CD4-positive, alpha-beta T cell treated with Interleukin-10 for 1 hour (primary cell): Measurements from ENCODE around the gene ARID4B.
"Not testable (repeated sequence)": the region's sequence is repeated elsewhere in the genome, so short reads cannot be mapped to it uniquely, and the experiment has no call there.

Experiments
- DNase-seq: peaks from one replicate; pipeline ENCODE4 v3.0.0-alpha.2; 2020

Gene ARID4B

DNA sequence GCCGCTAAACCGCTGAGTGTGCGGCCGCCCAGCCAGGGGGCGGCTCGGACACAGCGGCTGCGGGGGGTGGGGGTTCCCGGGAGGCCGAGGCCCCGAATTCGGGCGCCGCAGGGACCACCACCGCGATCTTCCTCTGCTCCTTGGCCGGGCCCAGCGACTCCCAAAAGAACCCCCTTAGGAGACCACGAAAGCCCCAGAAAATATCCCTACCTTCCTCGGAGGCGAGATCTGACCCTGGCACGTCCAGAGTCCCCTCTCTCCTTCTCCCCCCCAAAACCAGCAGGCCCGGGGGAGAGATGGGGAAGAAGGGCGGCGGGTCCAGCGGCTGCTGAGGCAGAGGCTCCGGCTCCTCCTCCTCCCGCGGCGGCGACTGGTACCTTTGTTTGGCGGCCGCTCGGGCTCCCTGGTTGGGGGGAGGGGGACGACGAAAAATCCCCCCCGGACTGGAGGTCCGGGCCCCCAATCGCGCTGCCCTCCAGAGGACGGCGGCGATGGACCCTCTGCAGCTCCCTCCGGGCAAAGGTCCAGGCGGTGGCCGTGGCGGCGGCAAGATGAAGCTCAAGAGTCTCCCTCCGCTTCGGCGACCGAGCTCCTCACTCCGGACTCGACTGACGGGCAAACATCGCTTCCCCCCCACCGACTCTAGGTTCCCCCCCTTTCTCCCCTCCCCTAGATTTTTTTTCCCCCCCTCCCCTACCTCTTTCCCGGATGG lies at the start of gene ARID4B:
Gene ARID4B (minus strand): TSS at position 621 of the 712 bp plus-strand sequence. CDS start 1,260 bp downstream, outside the sequence.
- no peak for DNase-seq

GRCh38 chr1:235375919-235376605 lies 48.1 kb upstream of the ARID4B start:
- DNase-seq = no peak

GRCh38 chr1:235369802-235370201 lies 41.8 kb upstream of the ARID4B start:
- no peak for DNase-seq

DNA sequence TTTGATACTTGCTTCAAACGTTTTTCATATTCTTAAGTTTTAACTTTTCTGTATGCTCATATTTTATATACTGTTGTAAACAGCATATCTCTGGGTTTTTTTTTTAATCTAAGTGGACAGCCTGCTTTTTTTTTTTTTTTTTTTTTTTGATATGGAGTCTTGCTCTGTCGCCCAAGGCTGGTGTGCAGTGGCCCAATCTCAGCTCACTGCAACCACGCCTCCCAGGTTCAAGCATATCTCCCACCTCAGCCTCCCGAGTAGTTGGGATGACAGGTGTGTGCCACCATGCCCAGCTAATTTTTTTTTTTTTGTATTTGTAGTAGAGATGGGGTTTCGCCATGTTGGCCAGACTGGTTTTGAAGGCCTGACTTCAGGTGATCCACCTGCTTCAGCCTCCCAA lies 40.4 kb upstream of the ARID4B start:
- no peak for DNase-seq

GRCh38 chr1:235367000-235367908 lies 39.3 kb upstream of the ARID4B start, which contains the start of gene TBCE:
TBCE (plus strand) TSS chr1:235367427; CDS start chr1:235380050, 12,623 bp downstream.
- DNase-seq = peak; percentile 86

- DNase-seq = no peak
Measured at GRCh38 chr1:235366286-235366685, 38.3 kb upstream of the ARID4B start.

DNA sequence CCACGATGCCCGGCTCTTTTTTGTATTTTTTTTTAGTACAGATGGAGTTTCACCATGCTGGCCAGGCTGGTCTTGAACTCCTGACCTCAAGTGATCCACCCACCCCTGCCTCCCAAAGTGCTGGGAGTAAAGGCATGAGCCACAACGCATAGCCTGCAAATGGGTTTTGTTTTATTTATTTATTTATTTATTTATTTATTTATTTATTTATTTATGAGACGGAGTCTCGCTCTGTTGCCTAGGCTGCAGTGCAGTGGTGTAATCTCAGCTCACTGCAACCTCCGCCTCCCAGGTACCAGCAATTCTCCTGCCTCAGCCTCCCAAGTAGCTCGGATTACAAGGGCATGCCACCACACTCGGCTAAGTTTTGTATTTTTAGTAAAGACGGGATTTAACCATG lies 36.2 kb upstream of the ARID4B start:
- not testable (repeated sequence) for DNase-seq

DNA sequence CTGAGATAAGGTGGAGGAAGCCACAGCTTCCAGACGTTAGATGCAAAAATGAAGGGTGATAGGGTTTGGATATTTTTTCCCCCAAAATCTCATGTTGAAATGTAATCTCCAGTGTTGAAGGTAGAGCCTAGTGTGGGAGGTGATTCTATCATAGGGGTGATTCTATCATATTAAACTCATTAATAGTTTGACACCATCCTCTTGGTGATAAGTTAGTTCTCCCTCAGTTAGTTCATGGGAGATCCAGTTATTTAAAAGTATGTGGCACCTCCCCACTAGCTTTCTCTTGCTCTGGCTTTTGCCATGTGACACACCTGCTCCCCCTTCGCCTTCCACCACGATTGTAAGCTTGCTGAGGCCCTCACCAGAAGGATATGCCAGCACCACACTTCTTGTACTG lies 30.9 kb upstream of the ARID4B start:
- no peak for DNase-seq

DNA sequence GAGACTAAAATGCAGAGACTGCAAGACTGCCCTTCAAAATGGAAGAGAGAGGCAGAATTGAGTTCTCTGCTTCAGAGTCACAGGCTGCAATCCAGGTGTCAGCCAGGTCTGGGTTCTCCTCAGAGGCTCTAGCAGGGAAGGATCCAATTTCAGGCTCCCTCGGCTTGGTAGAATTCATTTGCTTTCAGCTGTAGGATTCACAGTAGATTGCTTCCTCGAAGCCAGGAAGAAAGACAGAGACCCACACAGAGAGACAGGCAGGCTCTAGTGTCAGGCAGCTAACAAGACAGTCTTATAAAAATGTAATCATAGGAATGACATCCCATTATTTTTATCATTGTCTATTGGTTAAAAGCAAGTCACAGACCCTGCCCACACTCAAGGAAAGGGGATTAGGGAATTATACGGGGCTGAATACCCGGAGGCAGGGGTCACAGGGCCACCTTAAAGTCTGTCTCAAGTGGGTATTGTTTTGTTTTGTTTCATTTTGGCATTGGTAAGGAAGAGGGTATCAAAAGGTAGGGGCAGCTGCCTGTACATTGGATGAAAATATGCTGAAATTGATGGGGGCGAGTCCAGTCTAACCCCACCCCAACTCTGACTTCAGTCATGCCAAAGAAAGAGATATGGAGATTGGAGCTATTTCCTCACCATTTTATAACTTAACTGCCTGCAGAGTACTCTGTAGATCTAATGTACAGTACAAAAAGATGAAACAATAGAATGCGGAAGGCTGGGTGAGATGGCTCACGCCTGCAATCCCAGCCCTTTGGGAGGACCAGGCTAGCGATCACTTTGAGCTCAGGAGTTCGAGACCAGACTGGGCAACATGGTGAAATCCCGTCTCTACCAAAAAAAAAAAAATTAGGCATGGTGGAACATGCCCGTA lies 29.8 kb upstream of the ARID4B start:
- DNase-seq = no peak

DNA sequence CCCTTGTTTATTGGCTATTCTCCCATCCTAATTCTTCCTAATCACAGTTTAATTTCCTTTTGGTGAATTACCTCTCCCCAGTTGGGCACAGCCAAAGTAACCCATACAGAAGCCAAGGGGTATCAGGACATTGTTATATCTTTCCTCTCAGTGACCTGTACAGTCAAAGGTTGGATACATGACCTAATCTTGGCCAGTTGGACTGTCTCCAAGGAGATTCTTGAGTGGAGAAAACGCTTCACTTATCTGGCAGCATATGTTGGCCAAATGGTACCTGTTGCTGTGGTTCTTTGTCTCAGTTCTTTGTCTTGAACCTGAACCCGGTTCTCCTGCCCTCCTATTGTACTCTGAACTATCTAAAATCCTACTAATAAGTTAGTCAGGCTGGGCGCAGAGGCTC lies 23.9 kb upstream of the ARID4B start:
- no peak for DNase-seq

DNA sequence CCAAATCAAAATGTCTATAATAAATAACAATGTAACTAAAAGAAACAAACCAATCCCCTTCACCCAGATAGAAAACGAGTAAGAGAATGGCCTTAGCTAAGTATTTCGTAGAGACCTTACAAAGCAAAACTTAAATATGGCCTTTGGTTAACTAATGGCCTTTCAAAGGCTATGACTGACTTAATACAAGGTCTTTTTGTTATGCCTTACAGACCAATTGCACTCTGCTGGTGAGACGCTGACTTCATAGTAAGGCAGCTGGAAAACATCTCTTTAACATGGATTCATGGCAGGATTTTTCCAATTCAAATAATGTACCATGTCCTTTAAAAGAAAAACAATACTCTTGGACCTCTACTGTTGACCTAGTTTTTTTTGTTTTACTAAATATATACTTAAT lies 23.5 kb upstream of the ARID4B start:
- DNase-seq = no peak

DNA sequence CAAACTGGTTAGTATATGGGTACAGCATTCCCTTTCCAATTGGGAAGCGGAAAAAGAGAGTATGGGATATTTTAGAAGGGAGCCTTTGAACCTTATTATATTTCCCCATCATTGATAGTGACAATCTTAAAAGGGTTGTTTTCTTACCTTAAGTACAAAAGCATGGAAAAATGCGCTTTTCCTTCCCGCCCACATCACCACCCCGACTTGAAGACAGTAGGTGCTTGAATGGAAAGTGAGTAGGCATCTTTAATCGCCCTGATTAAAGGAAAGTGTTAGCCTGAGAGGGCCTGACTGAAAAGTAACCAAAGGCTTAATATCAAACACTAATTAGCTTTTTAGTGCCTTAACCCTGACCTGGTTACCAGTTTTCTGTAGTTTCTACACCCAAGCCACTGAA lies 15.7 kb upstream of the ARID4B start:
- DNase-seq = no peak

DNA sequence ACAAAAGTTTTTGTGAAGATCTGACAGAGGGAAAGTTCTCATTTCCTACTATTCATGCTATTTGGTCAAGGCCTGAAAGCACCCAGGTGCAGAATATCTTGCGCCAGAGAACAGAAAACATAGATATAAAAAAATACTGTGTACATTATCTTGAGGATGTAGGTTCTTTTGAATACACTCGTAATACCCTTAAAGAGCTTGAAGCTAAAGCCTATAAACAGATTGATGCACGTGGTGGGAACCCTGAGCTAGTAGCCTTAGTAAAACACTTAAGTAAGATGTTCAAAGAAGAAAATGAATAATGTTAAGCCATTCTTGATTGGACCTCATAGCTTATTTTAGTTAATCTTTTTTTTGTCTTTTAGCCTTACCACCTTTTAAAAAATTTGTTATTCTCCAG lies 14.5 kb upstream of the ARID4B start:
- DNase-seq = no peak

GRCh38 chr1:235342039-235342438 lies 14.1 kb upstream of the ARID4B start:
- DNase-seq = no peak

GRCh38 chr1:235341334-235341733 lies 13.4 kb upstream of the ARID4B start:
- DNase-seq = no peak

DNA sequence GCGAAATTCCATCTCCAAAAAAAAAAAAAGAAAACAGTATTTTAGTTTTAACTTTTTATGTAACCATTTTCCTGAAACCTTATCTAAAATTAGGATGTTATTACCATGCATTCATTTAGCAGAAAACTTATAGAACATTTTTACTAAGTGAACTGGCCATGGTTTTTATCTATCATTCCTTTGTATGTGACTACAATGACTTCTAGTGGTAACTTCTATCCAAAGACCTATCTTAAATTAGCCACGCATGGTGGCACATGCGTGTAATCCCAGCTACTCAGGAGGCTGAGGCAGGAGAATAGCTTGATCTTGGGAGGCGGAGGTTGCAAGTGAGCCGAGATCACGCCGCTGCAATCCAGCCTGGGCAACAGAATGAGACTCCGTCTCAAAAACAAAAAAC lies 11.8 kb upstream of the ARID4B start:
- no peak for DNase-seq

GRCh38 chr1:235336903-235337302 lies 8.9 kb upstream of the ARID4B start:
- DNase-seq = peak; percentile 58

DNA sequence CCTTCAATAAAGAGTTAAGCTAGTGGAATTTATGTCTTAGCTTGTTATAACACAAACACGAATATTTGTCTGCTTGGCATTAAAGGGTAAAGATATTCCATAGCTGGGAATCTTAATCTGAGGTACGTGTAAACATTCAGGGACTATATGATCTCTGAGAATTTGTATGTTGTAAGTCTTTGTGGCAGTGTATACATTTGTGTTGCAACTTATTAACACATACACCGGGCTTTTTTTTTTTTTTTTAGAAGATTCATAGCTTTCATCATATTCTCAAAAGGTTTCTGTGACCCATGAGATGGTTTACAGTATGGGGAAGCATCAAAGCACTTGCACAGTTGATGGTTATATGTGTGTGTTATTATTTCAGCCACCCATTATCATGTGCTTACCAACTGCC lies 3.4 kb upstream of the ARID4B start:
- no peak for DNase-seq

DNA sequence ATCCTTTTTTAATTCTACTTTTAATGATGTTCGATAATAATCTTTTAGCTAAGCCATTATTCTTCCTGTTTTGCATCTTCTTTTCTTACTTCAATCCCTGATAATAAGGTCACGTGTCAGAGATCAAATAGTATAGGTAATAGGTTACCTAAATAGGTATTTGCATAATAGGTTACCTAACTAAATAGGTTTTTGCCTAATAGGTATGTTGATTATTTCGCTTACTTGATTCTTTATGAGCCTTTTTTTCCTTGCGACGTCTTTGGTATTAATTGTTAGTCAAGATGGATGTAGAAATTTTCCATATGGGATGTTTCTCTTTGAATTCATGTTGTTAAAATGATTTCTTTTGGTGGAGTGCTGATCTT lies 2.9 kb upstream of the ARID4B start:
- no peak for DNase-seq

DNA sequence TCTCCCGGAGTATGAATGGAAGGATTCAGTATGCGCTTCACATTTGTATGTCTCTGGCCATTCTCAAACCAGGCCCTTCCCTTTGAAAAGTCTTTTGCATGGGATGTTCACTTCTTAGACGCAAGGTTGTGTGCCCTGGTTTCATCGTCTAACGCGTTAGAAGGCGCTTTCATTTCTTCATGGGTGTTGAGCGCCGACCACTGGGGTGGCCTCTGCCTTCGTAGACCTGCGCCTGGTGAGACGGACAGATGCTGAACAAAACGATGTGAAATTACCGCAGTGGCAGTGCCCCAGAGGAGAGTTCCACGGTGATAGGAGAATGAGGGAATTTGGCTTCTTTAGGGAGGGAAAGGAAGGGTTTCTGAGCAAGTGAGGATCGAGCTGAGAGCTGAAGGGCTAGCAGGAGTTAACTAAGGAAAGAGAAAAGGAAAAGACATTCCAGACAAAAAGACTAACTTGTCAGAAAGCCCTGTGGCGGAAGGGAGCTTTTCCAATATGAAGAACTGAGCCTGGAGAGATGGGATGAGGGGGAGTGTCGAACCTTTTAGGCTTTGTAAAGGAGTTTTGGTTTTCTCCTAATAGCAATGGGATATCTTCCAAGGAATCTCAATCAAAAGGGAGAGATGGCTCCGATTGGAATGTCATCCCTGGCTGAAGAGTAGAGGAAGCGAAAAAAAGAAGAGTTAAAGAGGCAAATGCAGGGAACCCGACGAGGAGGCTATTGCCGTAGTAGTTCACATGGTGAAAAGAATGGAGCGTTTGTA lies 1.3 kb upstream of the ARID4B start:
- peak; percentile 68 for DNase-seq

DNA sequence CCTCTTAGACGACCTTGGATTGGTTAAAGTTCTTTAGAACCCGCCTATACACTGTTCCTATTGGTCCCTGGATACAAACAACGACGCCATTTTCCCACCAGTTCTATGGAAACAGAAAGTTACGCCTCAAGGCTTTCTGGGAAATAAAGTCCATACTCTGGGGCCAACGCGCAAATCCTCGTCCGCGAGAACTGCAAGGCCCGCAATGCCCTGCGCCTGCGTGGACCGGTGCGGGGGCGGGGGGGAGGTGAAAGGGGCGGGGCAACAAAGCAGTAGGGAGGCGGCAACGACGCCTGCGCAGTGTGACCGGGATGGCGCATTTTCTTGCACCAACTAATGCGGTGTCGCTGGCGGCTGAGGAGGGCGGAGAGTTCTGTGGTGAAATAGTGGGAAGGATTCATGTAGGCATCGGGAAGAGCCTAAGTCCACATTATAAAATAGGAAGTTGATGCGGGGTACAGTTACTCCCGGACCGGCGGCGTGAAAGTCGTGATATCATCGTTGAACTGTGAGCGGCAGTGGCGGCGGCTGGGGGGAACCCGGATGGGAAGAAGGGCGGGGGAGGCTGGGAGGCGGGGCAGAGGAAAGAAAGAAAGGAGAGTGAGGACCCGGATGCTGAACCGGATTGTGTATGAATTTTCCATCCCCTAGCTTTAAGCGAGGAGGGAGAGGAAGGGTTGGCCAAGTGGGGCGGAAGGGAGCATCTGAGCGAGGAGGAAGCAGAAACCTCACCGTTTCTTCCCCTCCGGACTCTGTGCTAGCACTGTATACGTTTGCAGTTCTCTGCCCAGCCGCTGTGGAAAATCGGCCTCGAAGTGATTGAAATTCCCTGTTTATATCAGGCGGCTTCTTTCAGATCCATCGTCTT lies 526 bp upstream of the ARID4B start, which contains the start of gene GGPS1:
Gene GGPS1 (plus strand): TSS at position 300 of the 868 bp plus-strand sequence. CDS start 6,695 bp downstream, outside the sequence.
- peak; percentile 99 for DNase-seq
